ENCODE measurements around the gene RNF123. TPM values are rescaled to one million over a fixed set of nuclear protein-coding genes. Genes with fewer than 3 reads are reported as not detected.

The RNF123 gene
- polyA plus RNA-seq, 1 of the 3 experiments (the other 2 are of a cell fraction), result 48.1 TPM

DNA sequence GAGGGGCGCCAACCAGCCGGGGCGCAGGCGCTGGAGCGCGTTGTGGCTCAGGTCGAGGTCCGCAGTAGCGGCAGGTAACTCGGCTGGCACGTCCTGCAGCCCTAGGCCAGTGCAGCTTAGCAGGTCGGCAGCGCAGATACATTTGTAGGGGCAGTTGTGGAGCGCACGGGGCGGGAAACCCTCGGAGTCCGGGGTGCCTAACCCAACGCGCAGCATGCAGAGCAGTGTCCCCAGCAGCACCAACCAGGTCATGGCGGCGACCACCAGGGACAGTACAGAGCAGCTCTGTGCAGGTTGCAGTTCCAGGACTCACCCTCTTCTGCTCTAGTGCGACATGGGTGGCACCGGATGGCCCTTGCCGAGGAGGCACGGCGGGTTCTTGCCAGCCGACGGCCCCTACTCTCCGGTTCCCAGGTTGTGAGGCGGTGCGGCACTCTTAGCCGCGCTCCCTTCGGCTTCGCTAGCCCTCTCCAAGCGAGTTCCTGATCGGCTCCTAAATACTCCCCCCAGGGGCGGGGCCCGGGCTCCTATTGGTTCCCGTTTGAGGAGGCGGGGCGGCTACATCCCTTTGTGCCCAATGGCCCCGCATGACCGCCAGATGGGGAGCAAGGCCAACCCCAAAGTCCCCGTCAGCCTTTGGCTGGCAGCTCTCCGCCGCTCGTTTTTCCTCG, 30.0 kb downstream of the RNF123 start, which contains the start of gene AMIGO3 (continued):
- TF ChIP-seq, protein P1, sequence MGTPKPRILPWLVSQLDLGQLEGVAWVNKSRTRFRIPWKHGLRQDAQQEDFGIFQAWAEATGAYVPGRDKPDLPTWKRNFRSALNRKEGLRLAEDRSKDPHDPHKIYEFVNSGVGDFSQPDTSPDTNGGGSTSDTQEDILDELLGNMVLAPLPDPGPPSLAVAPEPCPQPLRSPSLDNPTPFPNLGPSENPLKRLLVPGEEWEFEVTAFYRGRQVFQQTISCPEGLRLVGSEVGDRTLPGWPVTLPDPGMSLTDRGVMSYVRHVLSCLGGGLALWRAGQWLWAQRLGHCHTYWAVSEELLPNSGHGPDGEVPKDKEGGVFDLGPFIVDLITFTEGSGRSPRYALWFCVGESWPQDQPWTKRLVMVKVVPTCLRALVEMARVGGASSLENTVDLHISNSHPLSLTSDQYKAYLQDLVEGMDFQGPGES (IDR thresholded peaks at IDR 0.05; ENCODE audit: low read depth, low read length), result no peak
- TF ChIP-seq GATA2 (CRISPR knock-in tag; IDR thresholded peaks at IDR 0.05), result no peak
- no peak for TF ChIP-seq EP300 (IDR thresholded peaks at IDR 0.05; ENCODE audit: borderline replicate concordance in 1 of 2, low read depth in 1 of 2, low read length in 1 of 2)
- TF ChIP-seq, protein P2, sequence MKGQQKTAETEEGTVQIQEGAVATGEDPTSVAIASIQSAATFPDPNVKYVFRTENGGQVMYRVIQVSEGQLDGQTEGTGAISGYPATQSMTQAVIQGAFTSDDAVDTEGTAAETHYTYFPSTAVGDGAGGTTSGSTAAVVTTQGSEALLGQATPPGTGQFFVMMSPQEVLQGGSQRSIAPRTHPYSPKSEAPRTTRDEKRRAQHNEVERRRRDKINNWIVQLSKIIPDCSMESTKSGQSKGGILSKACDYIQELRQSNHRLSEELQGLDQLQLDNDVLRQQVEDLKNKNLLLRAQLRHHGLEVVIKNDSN (IDR thresholded peaks at IDR 0.05; ENCODE audit: borderline replicate concordance, low read depth), result no peak
- TF ChIP-seq POLR2AphosphoS5 (IDR thresholded peaks at IDR 0.05; ENCODE audit: low read depth, low read length), result peak; percentile 94
- no peak for TF ChIP-seq RCOR1 (IDR thresholded peaks at IDR 0.05; ENCODE audit: low read length)
- TF ChIP-seq JUND (IDR thresholded peaks at IDR 0.05), result peak; percentile 55; the same call in 1 of the 2 replicates
- 0 out of 2 replicates have a peak, but pooled peaks have one; percentile 26 for TF ChIP-seq YY1 (IDR thresholded peaks at IDR 0.05; ENCODE audit: low read depth)
- peak; percentile 50 for TF ChIP-seq TCF12 (IDR thresholded peaks at IDR 0.05)
- TF ChIP-seq FOXJ3 (CRISPR knock-in tag; IDR thresholded peaks at IDR 0.05), result no peak
- TF ChIP-seq TAF1 (IDR thresholded peaks at IDR 0.05; ENCODE audit: borderline replicate concordance, low read depth, low read length), result peak; percentile 30; the same call in 1 of the 2 replicates
- peak; percentile 65 for TF ChIP-seq CHD2 (IDR thresholded peaks at IDR 0.05; ENCODE audit: low read length, partially characterized antibody)

DNA sequence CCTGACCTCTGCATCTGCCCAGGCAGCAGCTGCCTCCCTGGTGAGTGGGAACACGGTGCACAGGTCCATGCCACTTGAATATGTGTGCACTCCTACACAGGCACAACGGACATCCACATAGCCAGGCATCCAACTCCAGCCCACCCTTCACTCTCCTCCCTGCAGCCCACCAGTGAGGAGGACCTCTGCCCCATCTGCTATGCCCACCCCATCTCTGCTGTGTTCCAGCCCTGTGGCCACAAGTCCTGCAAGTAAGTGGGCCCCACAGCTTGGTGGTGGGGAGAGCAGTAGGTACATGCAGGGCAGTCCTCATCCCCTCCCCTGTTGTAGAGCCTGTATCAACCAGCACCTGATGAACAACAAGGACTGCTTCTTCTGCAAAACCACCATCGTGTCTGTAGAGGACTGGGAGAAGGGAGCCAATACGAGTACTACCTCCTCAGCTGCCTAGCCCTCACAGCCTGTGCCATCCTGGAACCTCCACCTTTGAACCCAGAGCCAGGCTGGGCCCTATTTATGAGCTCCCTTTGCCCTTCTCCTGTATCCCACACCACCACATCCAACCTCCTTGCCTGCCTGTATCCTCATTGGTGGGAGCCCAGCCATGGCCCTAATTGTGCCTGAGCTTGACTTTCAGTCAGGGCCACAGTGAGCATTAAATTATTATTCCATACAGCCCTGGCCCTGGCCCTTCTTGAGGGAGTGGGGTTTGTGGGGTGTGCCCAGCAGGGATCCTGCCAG, 31.7 kb downstream of the RNF123 start:
- no peak overlapping the region; a peak in 1 of 4 replicates for H3K27ac ChIP-seq (ENCODE audit: low read depth in 2 of 2, low read length in 1 of 2)
- no peaks in the 10 kb centered on the region for H4K20me1 ChIP-seq (ENCODE audit: insufficient read depth)
- ChIA-PET POLR2A (interaction anchor here (0.6 kb wide), 1 partner anchor 82 kb away, joined by 3 read pairs; the partner anchor contains the start of gene INKA1), CTCF (interaction anchor here (1.3 to 7.9 kb wide), 5 partner anchors 9 to 181 kb away, joined by 4 to 76 read pairs (median 16); no protein-coding TSS in a partner anchor)
- peaks cover 8 to 32% of the 10 kb centered on the region in 2 experiments; a peak in 2 of 4 replicates for H3K4me1 ChIP-seq (ENCODE audit: control insufficient read depth in 1 of 2, insufficient read depth in 2 of 2, low read depth in 1 of 2, low read length in 1 of 2)
- H3F3A ChIP-seq (replicated peaks; ENCODE audit: insufficient read depth), result peaks cover 14% of the 10 kb centered on the region
- no peaks in the 10 kb centered on the region for H3K9me2 ChIP-seq
- H3K79me2 ChIP-seq (ENCODE audit: insufficient read depth), result peaks cover 15% of the 10 kb centered on the region
- WGBS (ENCODE audit: low lambda C conversion rate), result 100% methylated on average over 1 of the region's 4 CpGs
- TF ChIP-seq TAF1 (IDR thresholded peaks at IDR 0.05; ENCODE audit: borderline replicate concordance, low read depth, low read length) (no peak), NFIC (IDR thresholded peaks at IDR 0.05; ENCODE audit: borderline replicate concordance) (no peak), SMC3 (IDR thresholded peaks at IDR 0.05; ENCODE audit: low read depth, low read length) (no peak)
- TF ChIP-seq, protein P3, sequence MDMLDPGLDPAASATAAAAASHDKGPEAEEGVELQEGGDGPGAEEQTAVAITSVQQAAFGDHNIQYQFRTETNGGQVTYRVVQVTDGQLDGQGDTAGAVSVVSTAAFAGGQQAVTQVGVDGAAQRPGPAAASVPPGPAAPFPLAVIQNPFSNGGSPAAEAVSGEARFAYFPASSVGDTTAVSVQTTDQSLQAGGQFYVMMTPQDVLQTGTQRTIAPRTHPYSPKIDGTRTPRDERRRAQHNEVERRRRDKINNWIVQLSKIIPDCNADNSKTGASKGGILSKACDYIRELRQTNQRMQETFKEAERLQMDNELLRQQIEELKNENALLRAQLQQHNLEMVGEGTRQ (IDR thresholded peaks at IDR 0.05; ENCODE audit: borderline replicate concordance, low read depth, low read length), result no peak
- no peak overlapping the region for H2AFZ ChIP-seq (ENCODE audit: low read depth)
- H3K9ac ChIP-seq, result no peak overlapping the region
- H3K4me3 ChIP-seq (ENCODE audit: low read depth in 2 of 2, low read length in 1 of 2), result no peak overlapping the region
- no peaks in the 10 kb centered on the region for H3K9me3 ChIP-seq
- peak; percentile 9 for DNase-seq
- no peaks in the 10 kb centered on the region for H3K27me3 ChIP-seq (ENCODE audit: insufficient read depth)
- H3K4me2 ChIP-seq, result no peak overlapping the region
- H3K36me3 ChIP-seq (replicated peaks in 1 of 2; ENCODE audit: control insufficient read depth in 1 of 2, insufficient read depth in 2 of 2, low read length in 1 of 2), result peaks cover 0 to 41% of the 10 kb centered on the region in 2 experiments

Data from SK-N-SH (cell line).